ENCODE data around the gene PBRM1. TPM values are rescaled to one million over a fixed set of nuclear protein-coding genes. Genes with fewer than 3 reads are reported as not detected.
A peak's percentile ranks its signal among the peaks of the same experiment; 100 is the strongest.

The PBRM1 gene
- total and polyA plus RNA-seq, 2 experiments from 2014 or later: 42.6 to 60.3 TPM

DNA sequence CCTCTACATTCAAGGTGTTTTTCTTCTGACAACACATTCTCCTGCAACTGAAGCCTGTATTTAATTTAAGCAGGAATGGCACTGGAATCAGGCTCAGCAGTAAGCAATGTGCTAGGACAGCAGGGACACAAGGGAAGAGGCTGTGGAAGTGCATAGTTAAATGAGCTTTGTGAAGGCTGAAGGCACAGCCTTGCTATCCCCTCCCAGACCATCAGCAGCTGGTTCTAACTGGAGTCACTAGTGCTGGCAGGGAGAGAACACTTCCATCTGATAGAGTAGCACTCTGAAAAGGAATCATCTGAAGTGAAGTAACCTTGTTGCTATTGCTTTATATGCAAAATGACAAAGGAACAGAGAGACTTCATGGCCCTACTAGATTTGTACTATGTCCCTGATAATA lies 134.6 kb downstream of the PBRM1 start:
- Histone ChIP-seq H3F3A (ENCODE audit: insufficient read depth) (peaks cover 26% of the 10 kb centered on the region), H3K27ac (no peak overlapping the region), H3K9ac (no peak overlapping the region), H3K4me3 (no peak overlapping the region), H3K4me1 (ENCODE audit: insufficient read depth) (peaks cover 24% of the 10 kb centered on the region), H2AFZ (no peak overlapping the region), H4K20me1 (ENCODE audit: insufficient read depth) (no peaks in the 10 kb centered on the region), H3K4me2 (ENCODE audit: unreplicated experiment) (no peak overlapping the region), H3K9me2 (ENCODE audit: insufficient read depth) (no peaks in the 10 kb centered on the region), H3K27me3 (replicated peaks; ENCODE audit: insufficient read depth) (no peaks in the 10 kb centered on the region), H3K36me3 (ENCODE audit: low read depth) (peaks cover 56% of the 10 kb centered on the region), H3K9me3 (ENCODE audit: low read depth) (no peaks in the 10 kb centered on the region), H3K79me2 (ENCODE audit: insufficient read depth) (peaks cover 28% of the 10 kb centered on the region)
- DNase-seq: no peak
- TF ChIP-seq EZH2phosphoT487 (IDR thresholded peaks at IDR 0.05; ENCODE audit: insufficient read depth, low read depth) (no peak), EZH2 (IDR thresholded peaks at IDR 0.05; ENCODE audit: insufficient read depth, poor library complexity, severe bottlenecking) (no peak)
- in situ Hi-C loops (cut with MboI): no loop called here

DNA sequence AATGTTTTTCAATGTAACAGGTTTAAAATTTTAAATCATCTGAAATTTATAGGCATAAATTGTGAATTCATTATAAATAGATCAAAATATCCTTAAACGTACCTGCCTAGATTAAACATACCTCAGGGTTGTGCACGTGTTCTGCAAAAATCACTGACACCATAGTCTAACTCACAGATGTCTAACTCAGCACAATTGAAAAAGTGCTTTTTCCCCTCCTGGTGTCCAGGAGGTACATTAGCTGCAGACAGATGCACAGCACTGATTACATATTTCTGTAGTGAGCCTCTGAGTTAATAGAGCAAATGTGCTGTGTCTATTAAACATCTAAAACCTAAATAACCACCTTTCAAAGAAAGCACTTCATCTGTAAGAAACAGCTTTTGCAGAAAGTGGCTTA lies 138.6 kb downstream of the PBRM1 start:
- Histone ChIP-seq H3K36me3 (ENCODE audit: low read depth) (peaks cover 44% of the 10 kb centered on the region), H4K20me1 (ENCODE audit: insufficient read depth) (no peaks in the 10 kb centered on the region), H3K27ac (peak overlapping the region; percentile 57; the same call in 1 of the 2 replicates), H2AFZ (no peak overlapping the region), H3F3A (ENCODE audit: insufficient read depth) (peaks cover 44% of the 10 kb centered on the region), H3K4me2 (ENCODE audit: unreplicated experiment) (no peak overlapping the region), H3K27me3 (replicated peaks; ENCODE audit: insufficient read depth) (no peaks in the 10 kb centered on the region), H3K9me2 (ENCODE audit: insufficient read depth) (no peaks in the 10 kb centered on the region), H3K9ac (no peak overlapping the region), H3K4me1 (ENCODE audit: insufficient read depth) (peaks cover 19% of the 10 kb centered on the region), H3K79me2 (ENCODE audit: insufficient read depth) (peaks cover 61% of the 10 kb centered on the region), H3K9me3 (ENCODE audit: low read depth) (no peaks in the 10 kb centered on the region), H3K4me3 (no peak overlapping the region)
- WGBS, 2 experiments (ENCODE audit: low coverage in 1 of 2, low lambda C conversion rate in 2 of 2, missing lambda C conversion rate in 2 of 2): 52 to 76% methylated on average over 2 of the region's 2 CpGs
- in situ Hi-C loops (cut with MboI): no loop called here
- no peak for DNase-seq
- TF ChIP-seq EZH2 (IDR thresholded peaks at IDR 0.05; ENCODE audit: insufficient read depth, poor library complexity, severe bottlenecking) (no peak), EZH2phosphoT487 (IDR thresholded peaks at IDR 0.05; ENCODE audit: insufficient read depth, low read depth) (no peak)

DNA sequence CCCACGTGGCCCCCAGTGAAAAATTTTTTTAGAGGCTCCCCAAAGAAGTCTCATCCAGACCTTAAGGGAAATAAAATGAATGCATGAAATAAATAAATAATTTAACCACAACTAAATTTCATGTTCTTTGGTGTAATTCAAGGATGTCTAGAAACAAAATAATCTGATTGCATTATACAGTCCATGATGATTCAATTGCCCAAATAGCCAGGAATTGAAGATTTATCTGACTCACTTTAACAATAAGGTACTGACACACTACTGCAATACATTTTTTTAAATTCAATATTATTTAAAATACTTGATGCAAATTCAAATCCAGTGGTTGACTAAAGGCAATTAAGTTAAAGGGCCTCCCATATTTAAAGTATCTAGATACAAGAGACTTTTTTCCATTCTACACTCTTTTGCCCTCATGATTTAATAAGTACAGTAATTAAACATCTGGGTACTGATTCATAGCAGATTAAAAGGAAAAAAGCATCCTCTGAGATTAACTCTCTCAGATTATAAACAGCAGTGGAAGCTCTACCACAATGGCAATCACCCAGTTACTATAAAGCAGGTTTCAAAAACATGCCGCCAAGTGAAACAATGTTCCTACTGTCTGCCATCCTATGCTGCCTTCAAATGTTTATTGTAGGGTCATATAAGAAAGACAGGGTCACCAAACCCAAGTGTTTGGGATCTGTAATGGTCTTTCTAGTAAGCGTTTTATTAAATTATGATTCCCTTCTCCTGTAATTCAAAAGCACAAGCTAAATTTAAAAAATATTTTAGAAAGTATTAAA lies 139.4 kb downstream of the PBRM1 start:
- peak overlapping the region; percentile 57 for H3K27ac ChIP-seq
- WGBS, 2 experiments (ENCODE audit: low coverage in 1 of 2, low lambda C conversion rate in 2 of 2, missing lambda C conversion rate in 2 of 2): 67% methylated on average over 3 of the region's 3 CpGs

DNA sequence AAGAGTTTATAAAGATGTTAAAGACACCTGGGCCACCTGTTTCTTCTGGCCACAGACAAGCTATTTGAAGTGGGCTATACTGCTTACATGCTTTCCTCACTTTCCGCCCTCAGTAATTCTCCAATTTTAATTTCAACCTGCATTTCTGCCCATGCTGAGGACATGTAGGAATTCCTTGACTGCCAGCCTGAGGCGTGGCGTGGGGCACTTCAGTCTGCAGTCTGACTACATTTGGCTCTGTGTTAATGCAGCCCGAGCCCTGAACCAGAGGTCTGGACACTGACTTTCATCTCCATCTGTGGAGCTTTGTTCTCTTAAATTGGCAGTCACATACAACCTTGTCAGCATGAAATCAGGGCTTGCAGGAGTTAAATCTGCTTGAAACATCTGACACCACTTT lies 140.8 kb downstream of the PBRM1 start:
- Histone ChIP-seq H3F3A (ENCODE audit: insufficient read depth) (peaks cover 51% of the 10 kb centered on the region), H3K9ac (0 out of 2 replicates have a peak overlapping the region, but pooled peaks have one; percentile 4), H3K4me3 (no peak overlapping the region), H3K36me3 (ENCODE audit: low read depth) (peaks cover 35% of the 10 kb centered on the region), H3K9me3 (ENCODE audit: low read depth) (no peaks in the 10 kb centered on the region), H3K27ac (peak overlapping the region; percentile 57), H3K27me3 (replicated peaks; ENCODE audit: insufficient read depth) (no peaks in the 10 kb centered on the region), H3K9me2 (ENCODE audit: insufficient read depth) (no peaks in the 10 kb centered on the region), H4K20me1 (ENCODE audit: insufficient read depth) (no peaks in the 10 kb centered on the region), H2AFZ (no peak overlapping the region), H3K4me2 (ENCODE audit: unreplicated experiment) (no peak overlapping the region), H3K4me1 (ENCODE audit: insufficient read depth) (peaks cover 21% of the 10 kb centered on the region), H3K79me2 (ENCODE audit: insufficient read depth) (peaks cover 80% of the 10 kb centered on the region)
- in situ Hi-C loops (cut with MboI): no loop called here
- DNase-seq: no peak
- WGBS, 2 experiments (ENCODE audit: low coverage in 1 of 2, low lambda C conversion rate in 2 of 2, missing lambda C conversion rate in 2 of 2): 84 to 89% methylated on average over 4 of the region's 4 CpGs
- no peak for TF ChIP-seq EZH2phosphoT487 (IDR thresholded peaks at IDR 0.05; ENCODE audit: insufficient read depth, low read depth)

More for the DNA sequence above, 139.4 kb downstream of the PBRM1 start:
- peak; percentile 65 for DNase-seq
- H3K9me2 ChIP-seq (ENCODE audit: insufficient read depth): no peaks in the 10 kb centered on the region
- no peaks in the 10 kb centered on the region for H3K27me3 ChIP-seq (replicated peaks; ENCODE audit: insufficient read depth)
- no peaks in the 10 kb centered on the region for H3K9me3 ChIP-seq (ENCODE audit: low read depth)
- H3K9ac ChIP-seq: peak overlapping the region; percentile 16
- in situ Hi-C loops (cut with MboI): no loop called here
- no peaks in the 10 kb centered on the region for H4K20me1 ChIP-seq (ENCODE audit: insufficient read depth)
- TF ChIP-seq EZH2 (IDR thresholded peaks at IDR 0.05; ENCODE audit: insufficient read depth, poor library complexity, severe bottlenecking) (no peak), EZH2phosphoT487 (IDR thresholded peaks at IDR 0.05; ENCODE audit: insufficient read depth, low read depth) (no peak)
- H3K4me2 ChIP-seq (ENCODE audit: unreplicated experiment): peak overlapping the region; percentile 32
- peaks cover 44% of the 10 kb centered on the region for H3F3A ChIP-seq (ENCODE audit: insufficient read depth)
- H3K36me3 ChIP-seq (ENCODE audit: low read depth): peaks cover 36% of the 10 kb centered on the region
- H3K4me1 ChIP-seq (ENCODE audit: insufficient read depth): peaks cover 19% of the 10 kb centered on the region
- no peak overlapping the region for H2AFZ ChIP-seq
- H3K4me3 ChIP-seq: no peak overlapping the region
- peaks cover 66% of the 10 kb centered on the region for H3K79me2 ChIP-seq (ENCODE audit: insufficient read depth)

Measured in GM23248 (cell line).